Aorta (tissue), 5 donors: ENCODE measurements around the gene CD22. TPM values are rescaled to one million over a fixed set of nuclear protein-coding genes. Genes with fewer than 3 reads are reported as not detected.

Experiments used
- ATAC-seq: fragments of 200-7000 bp; cut with Tn5 transposase; one replicate; pipeline ENCODE4 v1.9.1; 2022; ENCODE audit warnings: moderate library complexity; ENCODE audit not compliant: low FRiP score
- DNase-seq, 2 donors: peaks; one replicate each; pipeline ENCODE4 v3.0.0-alpha.2; 2020
- H3K27ac ChIP-seq, 2 donors: one replicate each; pipeline ENCODE4 v1.5.1; 2013; ENCODE audit warnings: low read length in 2 of 2, mild to moderate bottlenecking in 2 of 2, moderate library complexity in 2 of 2, control low read depth in 1 of 2, inconsistent platforms in 1 of 2, low read depth in 1 of 2
- H3K27me3 ChIP-seq, 2 donors: one replicate each; pipeline ENCODE4 v1.6.1; 2013; ENCODE audit warnings: control low read depth in 1 of 2, low read length in 1 of 2, mild to moderate bottlenecking in 1 of 2, moderate library complexity in 1 of 2; ENCODE audit not compliant: insufficient read depth in 2 of 2, control insufficient read depth in 1 of 2
- H3K36me3 ChIP-seq, 2 donors: one replicate each; pipeline ENCODE4 v1.6.1; 2013; ENCODE audit warnings: control low read depth in 1 of 2, low read length in 1 of 2, mild to moderate bottlenecking in 1 of 2; ENCODE audit not compliant: insufficient read depth in 2 of 2, control insufficient read depth in 1 of 2
- H3K4me1 ChIP-seq, 2 donors: one replicate each; pipeline ENCODE4 v1.6.1; 2013; ENCODE audit warnings: low read length in 2 of 2, control low read depth in 1 of 2, mild to moderate bottlenecking in 1 of 2, moderate library complexity in 1 of 2; ENCODE audit not compliant: insufficient read depth in 2 of 2, control insufficient read depth in 1 of 2
- H3K4me3 ChIP-seq, 2 donors: one replicate each; pipeline ENCODE4 v1.5.1; 2013; ENCODE audit warnings: low read length in 2 of 2, control low read depth in 1 of 2, mild to moderate bottlenecking in 1 of 2
- H3K9me3 ChIP-seq: one replicate; pipeline ENCODE4 v1.6.1; 2013; ENCODE audit warnings: mild to moderate bottlenecking, low read length; ENCODE audit not compliant: control insufficient read depth
- WGBS, 2 donors: extraction: QIAGEN DNeasy Blood & Tissue Kit; methylation state at CpG; one replicate each; pipeline ENCODE4 v1.1.7; 2013; 5-methylcytosine and 5-hydroxymethylcytosine counted together
- intact Hi-C, 2 donors: fragments of 100-400 bp; cut with DNase I; formaldehyde crosslinking; loops; one replicate each; pipeline versions ENCODE4 v1.14.2 to v1.15.0; 2022
- polyA plus RNA-seq, 2 donors: library from polyadenylated mRNA; stranded (reverse); fragments of 200-250 nt; gene quantifications; one replicate each; pipeline ENCODE4 v1.2.3, GENCODE V29; 2013
- total RNA-seq, 2 donors: library from RNA; stranded (reverse); fragmentation: NEBNext Ultra II Directional; extraction: Animal tissue kit (Norgen Biotek cat#: 25700); gene quantifications; one replicate each; pipeline ENCODE4 v1.2.1, GENCODE V29; 2021
- donor health status: healthy with polysubstance abuse.
- donor health status: Bipolar disorder and iron deficiency.
- donor health status: DM: no; HTN: no; CAD: no.
- donor health status: DM: no; HTN: no; CAD: no.
- donor health status: DM: yes; HTN: yes; CAD: no.

CD22 gene
- total and polyA plus RNA-seq, 4 donors, result 0.75 to 3.1 (median 2.9) TPM; not detected in 1

- Histone ChIP-seq H3K36me3 (no peaks in the 10 kb centered on the region), H3K27me3 (no peaks in the 10 kb centered on the region), H3K27ac (no peak within 1 kb of the TSS), H3K4me3 (no peak within 1 kb of the TSS), H3K9me3 (no peaks in the 10 kb centered on the region), H3K4me1 (no peaks in the 10 kb centered on the region)
- intact Hi-C loops, result no loop called here
- 66 to 72% methylated on average over 18 of the region's 18 CpGs for WGBS, 2 donors
- DNase-seq, result peak; percentile 51 to 61
- ATAC-seq, result no peak
Measured at GRCh38 chr19:35347171-35347929, 18.4 kb downstream of the CD22 start, which contains the start of gene FFAR1. Gene FFAR1 (plus strand): TSS chr19:35347902. CDS start chr19:35351552, 3,650 bp downstream.

- Histone ChIP-seq H3K4me3 (no peak overlapping the region), H3K4me1 (no peaks in the 10 kb centered on the region), H3K9me3 (no peaks in the 10 kb centered on the region), H3K27me3 (no peaks in the 10 kb centered on the region), H3K27ac (no peak overlapping the region), H3K36me3 (no peaks in the 10 kb centered on the region)
- 75 to 80% methylated on average over 7 of the region's 7 CpGs for WGBS, 2 donors
- intact Hi-C loops, result no loop called here
- DNase-seq (peak in 1 of 2 donors; percentile 10), ATAC-seq (no peak)
Measured at GRCh38 chr19:35347930-35348298, 18.9 kb downstream of the CD22 start.

- H3K9me3 ChIP-seq, result no peaks in the 10 kb centered on the region
- H3K4me3 ChIP-seq, result no peak overlapping the region
- 77 to 81% methylated on average over 18 of the region's 18 CpGs for WGBS, 2 donors
- H3K27ac ChIP-seq, result no peak overlapping the region
- intact Hi-C loops, result no loop called here
- no peaks in the 10 kb centered on the region for H3K4me1 ChIP-seq
- ATAC-seq, result no peak
- peak in 1 of 2 donors; percentile 62 for DNase-seq
- H3K27me3 ChIP-seq, result no peaks in the 10 kb centered on the region
- no peaks in the 10 kb centered on the region for H3K36me3 ChIP-seq
Measured at GRCh38 chr19:35348911-35349611, 20.1 kb downstream of the CD22 start.

- Histone ChIP-seq H3K4me3 (no peak overlapping the region), H3K36me3 (no peaks in the 10 kb centered on the region), H3K9me3 (no peaks in the 10 kb centered on the region), H3K4me1 (no peaks in the 10 kb centered on the region), H3K27ac (no peak overlapping the region), H3K27me3 (no peaks in the 10 kb centered on the region)
- WGBS, 2 donors, result 71 to 73% methylated on average over 15 to 17 of the region's 17 CpGs
- intact Hi-C loops, result no loop called here
- ATAC-seq, result no peak
- peak in 1 of 2 donors; percentile 68 for DNase-seq
Measured at GRCh38 chr19:35349614-35350521, 20.9 kb downstream of the CD22 start.

- no peak for ATAC-seq
- 78 to 85% methylated on average over 7 of the region's 7 CpGs for WGBS, 2 donors
- no peaks in the 10 kb centered on the region for H3K4me1 ChIP-seq
Measured at GRCh38 chr19:35350591-35350990, 21.6 kb downstream of the CD22 start.

GRCh38 chr19:35351411-35352176, 22.6 kb downstream of the CD22 start:
- Histone ChIP-seq H3K27ac (no peak overlapping the region), H3K4me3 (no peak overlapping the region), H3K9me3 (no peaks in the 10 kb centered on the region), H3K27me3 (no peaks in the 10 kb centered on the region), H3K36me3 (no peaks in the 10 kb centered on the region), H3K4me1 (no peaks in the 10 kb centered on the region)
- DNase-seq, result peak; percentile 38 to 64
- ATAC-seq, result no peak
- intact Hi-C loops, result no loop called here
- 91 to 92% methylated on average over 44 to 47 of the region's 47 CpGs for WGBS, 2 donors

More at GRCh38 chr19:35350591-35350990, 21.6 kb downstream of the CD22 start:
- intact Hi-C loops, result no loop called here
- Histone ChIP-seq H3K27me3 (no peaks in the 10 kb centered on the region), H3K4me3 (no peak overlapping the region), H3K36me3 (no peaks in the 10 kb centered on the region), H3K27ac (no peak overlapping the region), H3K9me3 (no peaks in the 10 kb centered on the region)
- DNase-seq, result peak in 1 of 2 donors; percentile 58

GRCh38 chr19:35352177-35352447, 23.1 kb downstream of the CD22 start:
- H3K4me3 ChIP-seq, result no peak overlapping the region
- DNase-seq (no peak), ATAC-seq (no peak)
- H3K27me3 ChIP-seq, result no peaks in the 10 kb centered on the region
- WGBS, 2 donors, result 81 to 86% methylated on average over 18 of the region's 18 CpGs
- H3K4me1 ChIP-seq, result no peaks in the 10 kb centered on the region
- no peak overlapping the region for H3K27ac ChIP-seq
- intact Hi-C loops, result no loop called here
- H3K36me3 ChIP-seq, result no peaks in the 10 kb centered on the region
- no peaks in the 10 kb centered on the region for H3K9me3 ChIP-seq
